GM12878 (cell line): ENCODE data around the gene IL17RC. TPM values are rescaled to one million over a fixed set of nuclear protein-coding genes. Genes with fewer than 3 reads are reported as not detected.

ENCODE experiments used
- ATAC-seq: fragments of 200-7000 bp; cut with Tn5 transposase; 3 replicates; pipeline ENCODE4 v1.9.1; 2020; ENCODE audit warnings: mild to moderate bottlenecking, moderate library complexity
- BruUV-seq: library from RNA; stranded (reverse); fragments of 400-500 nt; replicated peaks from 2 replicates; lab custom pipeline; 2021; lab: Mats Ljungman, UMichigan
- CTCF ChIA-PET: fragments of 300-600 bp; sonication (Branson Sonifier 250); formaldehyde crosslinking; extraction: SDS; loops from one replicate; lab custom pipeline; 2021; ENCODE audit warnings: inconsistent platforms; lab: Yijun Ruan, JAX
- POLR2A ChIA-PET: fragments of 350-600 bp; formaldehyde crosslinking; extraction: SDS; loops from one replicate; lab custom pipeline; 2021; ENCODE audit warnings: inconsistent platforms; lab: Charles Lee
- RAD21 ChIA-PET: fragments of 300-600 bp; sonication (Branson Sonifier 250); formaldehyde crosslinking; loops from one replicate; lab custom pipeline; 2023; ENCODE audit warnings: antibody characterized with exemption; ENCODE audit not compliant: unreplicated experiment; lab: Charles Lee
- SMC1A ChIA-PET: fragments of 300-600 bp; sonication (Branson Sonifier 250); formaldehyde crosslinking; loops from one replicate; lab custom pipeline; 2023; ENCODE audit not compliant: unreplicated experiment, uncharacterized antibody; lab: Charles Lee
- DNase-seq: peaks from one replicate; pipeline ENCODE4 v3.0.0-alpha.2; 2011; ENCODE audit warnings: low read depth, low spot score
- FAIRE-seq: peaks from 3 replicates; lab custom pipeline; 2011; peaks lifted over from hg19 to GRCh38; lab: Jason Lieb, UNC
- H2AFZ ChIP-seq: 2 replicates; pipeline ENCODE4 v1.6.0; 2011; ENCODE audit warnings: low read depth, low read length, control low read depth; ENCODE audit not compliant: control insufficient read depth
- H3K27ac ChIP-seq: 2 replicates; pipeline ENCODE4 v1.5.1; 2011; ENCODE audit warnings: control low read depth; ENCODE audit not compliant: control insufficient read depth, insufficient read depth
- H3K27me3 ChIP-seq, 2 experiments: replicated peaks in 1 of 2; 2 replicates each; pipeline versions ENCODE4 v1.6.0 to v1.6.1; 2011; ENCODE audit warnings: low read length in 1 of 2; ENCODE audit not compliant: control insufficient read depth in 2 of 2, insufficient read depth in 2 of 2
- H3K36me3 ChIP-seq, 2 experiments: 2 replicates each; pipeline ENCODE4 v1.5.1; 2011; ENCODE audit warnings: low read length in 1 of 2; ENCODE audit not compliant: control insufficient read depth in 2 of 2, insufficient read depth in 2 of 2
- H3K4me1 ChIP-seq: 2 replicates; pipeline ENCODE4 v1.6.1; 2011; ENCODE audit warnings: mild to moderate bottlenecking, low read length, moderate library complexity, mixed read lengths; ENCODE audit not compliant: control insufficient read depth, insufficient read depth
- H3K4me2 ChIP-seq: 2 replicates; pipeline ENCODE4 v1.6.0; 2011; ENCODE audit warnings: control low read depth; ENCODE audit not compliant: control insufficient read depth, insufficient read depth
- H3K4me3 ChIP-seq: fragments of 200-600 bp; sonication (generic); 2 replicates; pipeline ENCODE4 v1.5.1; 2016
- H3K79me2 ChIP-seq: 2 replicates; pipeline ENCODE4 v1.6.0; 2011; ENCODE audit warnings: low read length; ENCODE audit not compliant: control insufficient read depth, insufficient read depth
- H3K9ac ChIP-seq: 2 replicates; pipeline ENCODE4 v1.8.0; 2011; ENCODE audit warnings: low read length, control low read depth, mixed read lengths; ENCODE audit not compliant: control insufficient read depth, insufficient read depth
- H3K9me3 ChIP-seq: replicated peaks from 3 replicates; pipeline ENCODE4 v1.5.1; 2011; ENCODE audit warnings: mild to moderate bottlenecking, low read length; ENCODE audit not compliant: control insufficient read depth, insufficient read depth
- H4K20me1 ChIP-seq: 2 replicates; pipeline ENCODE4 v1.6.0; 2011; ENCODE audit not compliant: control insufficient read depth, insufficient read depth
- BACH1 ChIP-seq: fragments of 450-650 bp; IDR thresholded peaks from 2 replicates; pipeline ENCODE4 v1.6.1; 2017; ENCODE audit warnings: mild to moderate bottlenecking, borderline replicate concordance
- MYC ChIP-seq: IDR thresholded peaks from 2 replicates; pipeline ENCODE4 v1.6.1; 2011; ENCODE audit warnings: mild to moderate bottlenecking, low read length, moderate library complexity, inconsistent platforms; ENCODE audit not compliant: insufficient read depth, insufficient replicate concordance, insufficient read length, severe bottlenecking
- PAX5 ChIP-seq: IDR thresholded peaks from 2 replicates; pipeline ENCODE4 v1.6.1; 2011; ENCODE audit warnings: low read depth, low read length, borderline replicate concordance
- WGBS: methylation state at CpG from one replicate; pipeline ENCODE4 v1.1.6; 2016; ENCODE audit warnings: low lambda C conversion rate; ENCODE audit not compliant: insufficient replicate concordance, insufficient coverage; ENCODE audit errors: missing lambda C conversion rate; 5-methylcytosine and 5-hydroxymethylcytosine counted together
- in situ Hi-C: fragments of 300-500 bp; cut with MboI; formaldehyde crosslinking; loops from 9 replicates; pipeline ENCODE4 v1.14.3; 2018; ENCODE audit warnings: mixed read lengths
- intact Hi-C: fragments of 100-400 bp; cut with micrococcal nuclease; formaldehyde crosslinking; loops from one replicate; pipeline ENCODE4 v1.14.2; 2022; ENCODE audit not compliant: unreplicated experiment
- polyA plus RNA-seq, 11 experiments: library from polyadenylated mRNA; depleted of rRNA in 4 of 11; unstranded in 6 of 11; stranded (reverse) in 5 of 11; fragments of >200 nt; fragmentation: Nextera tagmentation in 4 of 11; fragmentation: Illumina TruSeq in 1 of 11; extraction: Ambion mirVana in 4 of 11; extraction: Trizol in 1 of 11; gene quantifications; 1 replicate in 1 of 11; 2 replicates in 10 of 11; pipeline versions ENCODE4 v1.2.1 to v1.2.3, GENCODE V29; 2011 to 2016; ENCODE audit warnings: inconsistent platforms in 2 of 11, missing spikeins in 2 of 11, low read depth in 1 of 11
- total RNA-seq, 4 experiments: library from RNA; depleted of rRNA in 3 of 4; stranded (reverse); fragments of >200 nt in 3 of 4; fragmentation: Illumina TruSeq in 1 of 4; extraction: Trizol in 1 of 4; gene quantifications; 2 replicates each; pipeline versions ENCODE4 v1.2.1 to v1.2.3, GENCODE V29; 2013 to 2021

Gene IL17RC
- total and polyA plus RNA-seq, 10 of the 15 experiments (the other 5 are each of a cell fraction or from before 2014, with no cell fraction given) = 0.07 to 4.4 (median 0.34) TPM; not detected in 3

- no peaks in the 10 kb centered on the region for H3K4me1 ChIP-seq
- RAD21 ChIA-PET = interaction anchor here (0.5 kb wide), 1 partner anchor 17 kb away, joined by 5 read pairs; no protein-coding TSS in a partner anchor
- H3K4me3 ChIP-seq = no peak overlapping the region
- no peak overlapping the region for H3K9ac ChIP-seq
- in situ Hi-C loops = no loop called here
- CTCF ChIA-PET = no interaction called here
- no peak overlapping the region for H3K27ac ChIP-seq
- H3K79me2 ChIP-seq = no peaks in the 10 kb centered on the region
- SMC1A ChIA-PET = no interaction called here
- H3K36me3 ChIP-seq = peaks cover 2 to 20% of the 10 kb centered on the region in 2 experiments
- DNase-seq (no peak), FAIRE-seq (no peak), ATAC-seq (no peak)
- no peaks in the 10 kb centered on the region for H3K27me3 ChIP-seq
- no peak overlapping the region for H2AFZ ChIP-seq
- BruUV-seq = no TSS peak
- POLR2A ChIA-PET = no interaction called here
- H3K9me3 ChIP-seq = no peaks in the 10 kb centered on the region
- intact Hi-C loops = no loop called here
- no peaks in the 10 kb centered on the region for H4K20me1 ChIP-seq
- H3K4me2 ChIP-seq = no peak overlapping the region
- WGBS = 63% methylated on average over 3 of the region's 3 CpGs
- no peak for TF ChIP-seq MYC
Measured at GRCh38 chr3:9970020-9970652, 53.2 kb downstream of the IL17RC start.

- Histone ChIP-seq H3K4me3 (no peak overlapping the region), H3K36me3 (peaks cover 0 to 13% of the 10 kb centered on the region in 2 experiments; a peak in 3 of 4 replicates), H2AFZ (no peak overlapping the region), H3K79me2 (no peaks in the 10 kb centered on the region; the same call in 1 of the 2 replicates), H3K27me3 (no peaks in the 10 kb centered on the region), H3K9me3 (no peaks in the 10 kb centered on the region), H3K4me2 (no peak overlapping the region), H4K20me1 (no peaks in the 10 kb centered on the region), H3K27ac (no peak overlapping the region; the same call in 1 of the 2 replicates), H3K9ac (no peak overlapping the region), H3K4me1 (no peaks in the 10 kb centered on the region)
- SMC1A ChIA-PET = interaction anchor here (1.2 to 1.5 kb wide), 2 partner anchors 11 to 43 kb away, joined by 6 to 10 read pairs; partner anchors contain the start of gene CRELD1
- no peak for DNase-seq
- FAIRE-seq = no peak
- in situ Hi-C loops (no loop called here), intact Hi-C loops (no loop called here)
- 68% methylated on average over 7 of the region's 7 CpGs for WGBS
- RAD21 ChIA-PET = interaction anchor here (1.3 kb wide), 1 partner anchor 10 kb away, joined by 4 read pairs; the partner anchor contains the start of gene EMC3
- ATAC-seq = peak; percentile 60
- no TSS peak for BruUV-seq
- CTCF ChIA-PET = interaction anchor here (0.7 to 1.1 kb wide), 5 partner anchors 9 to 187 kb away, joined by 3 read pairs; partner anchors contain the start of gene EMC3
- POLR2A ChIA-PET = interaction anchor here (0.6 to 1.3 kb wide), 2 partner anchors 13 to 23 kb away, joined by 3 read pairs; no protein-coding TSS in a partner anchor
- TF ChIP-seq PAX5 = no peak
- TF ChIP-seq BACH1 = peak; percentile 80; the same call in 1 of the 2 replicates
Measured at GRCh38 chr3:9976721-9977709, 60.1 kb downstream of the IL17RC start.
